GM19351 (cell line): ENCODE results near the gene KRTCAP2.

Experiments
- ATAC-seq: cut with Tn5 transposase; IDR thresholded peaks from one replicate; pipeline ENCODE4 v1.9.1; 2021; ENCODE audit warnings: mild to moderate bottlenecking, moderate library complexity; ENCODE audit not compliant: unreplicated experiment

The KRTCAP2 gene

GRCh38 chr1:155120253-155120652 lies 52.9 kb downstream of the KRTCAP2 start:
- no peak for ATAC-seq
